GM06990 (cell line): ENCODE data around the gene HLA-A.
"Not testable (repeated sequence)": the region's sequence is repeated elsewhere in the genome, so short reads cannot be mapped to it uniquely, and the experiment has no call there.

ENCODE experiments used
- DNase-seq: peaks from one replicate; pipeline ENCODE4 v3.0.0-alpha.2; 2011; ENCODE audit not compliant: insufficient read length; ENCODE audit errors: extremely low read depth
- H3K27me3 ChIP-seq: replicated peaks from 2 replicates; pipeline ENCODE4 v1.6.0; 2011; ENCODE audit warnings: low read length; ENCODE audit not compliant: control insufficient read depth, insufficient read depth
- H3K36me3 ChIP-seq: 2 replicates; pipeline ENCODE4 v1.5.1; 2011; ENCODE audit warnings: low read length; ENCODE audit not compliant: control insufficient read depth, insufficient read depth
- H3K4me3 ChIP-seq: replicated peaks from 2 replicates; pipeline ENCODE4 v1.5.1; 2011; ENCODE audit warnings: low read depth, mild to moderate bottlenecking, control low read depth, low read length
- CTCF ChIP-seq: IDR thresholded peaks from 2 replicates; pipeline ENCODE4 v1.5.1; 2011; ENCODE audit warnings: low read length, control low read depth, mild to moderate bottlenecking, inconsistent platforms; ENCODE audit not compliant: insufficient read depth, poor library complexity, severe bottlenecking

The HLA-A gene

GRCh38 chr6:29976588-29977424 is 34.5 kb downstream of the HLA-A start:
- Histone ChIP-seq H3K27me3 (no peaks in the 10 kb centered on the region), H3K4me3 (peak overlapping the region; percentile 50), H3K36me3 (no peaks in the 10 kb centered on the region)
- DNase-seq, result peak; percentile 54
- TF ChIP-seq CTCF, result peak; percentile 64

GRCh38 chr6:29977425-29977727 is 35.0 kb downstream of the HLA-A start:
- Histone ChIP-seq H3K27me3 (no peaks in the 10 kb centered on the region), H3K36me3 (no peaks in the 10 kb centered on the region), H3K4me3 (no peak overlapping the region)
- no peak for DNase-seq
- no peak for TF ChIP-seq CTCF

- H3K4me3 ChIP-seq, DNase-seq, H3K36me3 ChIP-seq, H3K27me3 ChIP-seq: not testable (repeated sequence)
These were observed 37.7 kb downstream of the HLA-A start for GRCh38 chr6:29980013-29980412.

GRCh38 chr6:29980511-29980910 is 38.2 kb downstream of the HLA-A start:
- no peak for TF ChIP-seq CTCF
- Histone ChIP-seq H3K27me3 (no peaks in the 10 kb centered on the region), H3K36me3 (no peaks in the 10 kb centered on the region), H3K4me3 (no peak overlapping the region)
- DNase-seq, result no peak

GRCh38 chr6:29981211-29981812 is 39.0 kb downstream of the HLA-A start:
- TF ChIP-seq CTCF, result no peak
- H3K27me3 ChIP-seq, result no peaks in the 10 kb centered on the region
- no peaks in the 10 kb centered on the region for H3K36me3 ChIP-seq
- no peak for DNase-seq
- no peak overlapping the region for H3K4me3 ChIP-seq

- H3K4me3 ChIP-seq, result no peak overlapping the region
- TF ChIP-seq CTCF, result no peak
- DNase-seq, result no peak
- no peaks in the 10 kb centered on the region for H3K36me3 ChIP-seq
- H3K27me3 ChIP-seq, result no peaks in the 10 kb centered on the region
These were observed 39.8 kb downstream of the HLA-A start for GRCh38 chr6:29982097-29982496.
